NCI-H1930 (cell line): ENCODE results near the gene EVC2.

Source experiments
- DNase-seq, 2 experiments: peaks; one replicate each; lab custom pipeline; 2025; lab: John Stamatoyannopoulos, UW

Gene EVC2

DNA sequence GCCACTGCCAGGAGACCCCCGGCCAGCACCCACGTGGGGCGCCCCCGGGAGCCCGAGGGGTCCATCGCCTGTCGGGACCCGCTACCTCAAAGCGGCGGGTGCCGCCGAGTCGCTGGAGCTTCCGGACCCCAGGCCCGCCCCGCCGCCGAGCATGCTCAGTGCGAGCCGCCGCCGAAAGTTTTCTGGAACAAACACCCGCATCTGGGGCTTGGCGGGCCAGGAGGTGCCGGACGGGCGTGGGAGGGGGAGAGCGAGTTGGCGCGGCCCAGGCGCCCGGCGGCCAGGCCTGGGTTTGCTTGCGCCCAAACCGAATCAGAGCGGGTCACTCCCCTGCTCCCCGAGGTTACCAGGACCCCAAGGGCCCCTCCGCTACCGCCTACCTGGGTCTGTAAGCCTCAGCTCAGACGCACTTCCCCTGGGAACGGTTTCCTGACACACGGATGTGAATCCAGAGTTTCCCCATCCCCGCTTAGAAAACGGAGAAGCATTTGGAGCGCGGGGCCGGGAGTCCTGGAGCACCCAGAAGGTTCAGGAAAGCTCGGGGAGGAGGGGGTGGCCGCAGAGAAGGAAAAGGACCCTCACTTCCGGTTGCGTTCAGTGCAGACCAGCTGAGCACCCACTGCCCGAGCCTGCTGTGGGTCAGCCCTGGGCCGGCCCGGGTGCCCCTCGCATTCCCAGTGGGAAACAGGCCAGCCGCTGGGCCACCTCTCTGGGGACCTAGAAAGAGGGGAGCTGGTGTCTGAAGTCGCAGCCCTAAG lies at the start of gene EVC2:
Gene EVC2 (minus strand): TSS at position 111 of the 758 bp plus-strand sequence. CDS start 46 bp downstream, at position 65.
- DNase-seq = no peak

- DNase-seq = no peak
Measured at GRCh38 chr4:5757954-5758353, 49.6 kb upstream of the EVC2 start.

- no peak for DNase-seq
Measured at GRCh38 chr4:5757536-5757935, 49.2 kb upstream of the EVC2 start.

- DNase-seq = no peak
Measured at GRCh38 chr4:5757091-5757490, 48.7 kb upstream of the EVC2 start.

- DNase-seq = no peak
Measured at GRCh38 chr4:5756271-5756670, 47.9 kb upstream of the EVC2 start.

GRCh38 chr4:5755679-5756078 lies 47.3 kb upstream of the EVC2 start:
- no peak for DNase-seq

DNA sequence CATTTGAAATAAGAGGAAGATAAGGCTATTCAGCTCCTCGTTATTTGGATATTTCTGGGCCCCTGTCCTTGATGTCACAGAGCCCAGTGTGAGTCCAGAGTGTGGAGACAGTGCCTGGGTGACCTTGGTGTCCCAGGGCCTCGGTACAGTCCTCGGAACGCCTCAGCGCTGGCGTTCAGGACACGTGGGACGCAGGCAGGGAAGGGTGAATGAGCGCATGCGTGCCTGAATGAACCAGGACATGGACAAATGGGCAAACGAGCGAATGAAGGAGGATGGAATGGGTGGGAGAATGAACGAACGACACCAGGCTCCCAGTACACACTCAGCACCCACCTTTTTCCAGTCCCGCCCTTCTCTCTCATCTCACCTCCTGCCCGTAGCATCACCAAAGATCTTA lies 46.8 kb upstream of the EVC2 start:
- no peak for DNase-seq

- DNase-seq = no peak
Measured at GRCh38 chr4:5754529-5754881, 46.1 kb upstream of the EVC2 start.

- no peak for DNase-seq
Measured at GRCh38 chr4:5753766-5754528, 45.6 kb upstream of the EVC2 start.

DNA sequence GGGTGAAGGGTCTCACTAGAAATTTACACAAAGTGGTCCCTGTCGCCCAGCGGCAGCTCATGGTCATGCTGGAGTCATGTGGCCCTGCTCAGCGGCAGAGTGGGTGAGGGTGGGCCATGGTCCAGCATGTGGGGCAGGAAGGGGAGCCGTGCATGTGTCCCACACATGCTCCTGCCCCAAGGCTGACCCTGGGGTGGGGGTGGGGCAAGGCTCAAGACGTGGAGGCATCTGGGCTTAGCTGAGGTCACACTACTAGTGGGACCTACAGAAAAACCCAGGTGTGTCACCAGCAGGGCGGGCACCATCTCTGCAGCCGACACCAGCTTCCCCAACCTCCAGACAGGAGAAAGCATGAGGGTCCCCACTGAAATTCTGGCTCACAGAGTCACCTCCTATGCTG lies 45.0 kb upstream of the EVC2 start:
- DNase-seq = no peak

DNA sequence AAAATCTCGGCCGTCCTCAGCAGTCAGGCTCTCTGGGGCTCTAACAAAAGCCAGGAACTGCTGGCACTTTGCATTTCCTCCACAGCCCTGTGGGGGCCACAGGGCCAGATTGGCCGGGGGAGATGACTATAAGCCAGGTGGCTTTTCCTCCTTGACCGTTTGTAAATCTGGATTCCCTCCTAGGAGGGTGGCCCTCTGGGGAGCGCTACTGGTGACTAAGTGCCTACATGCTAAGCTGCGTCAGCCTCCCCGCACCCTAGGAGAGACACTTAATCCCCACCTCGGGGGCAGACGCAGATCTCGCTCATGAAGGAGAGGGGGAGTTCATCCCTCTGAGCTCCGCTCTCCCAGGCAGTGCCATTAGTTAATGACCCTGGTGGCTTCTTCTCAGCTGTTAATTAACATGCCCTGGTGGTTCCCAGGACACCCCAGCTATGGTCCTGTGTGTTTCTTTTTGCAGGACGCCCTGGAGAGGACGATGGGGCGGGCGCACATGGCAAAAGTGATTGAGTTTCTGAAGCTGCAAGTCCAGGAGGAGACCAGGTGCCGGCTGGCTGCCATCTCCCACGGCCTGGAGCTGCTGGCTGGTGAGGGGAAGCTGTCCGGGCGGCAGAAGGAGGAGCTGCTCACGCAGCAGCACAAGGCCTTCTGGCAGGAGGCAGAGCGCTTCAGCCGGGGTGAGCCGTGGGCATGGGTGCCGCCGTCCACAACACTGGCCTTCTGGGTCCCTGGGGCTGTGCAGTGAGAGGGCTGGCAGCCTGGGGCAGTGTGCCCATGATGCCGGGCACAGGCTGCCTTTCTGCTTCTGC lies 44.2 kb upstream of the EVC2 start:
- no peak for DNase-seq

DNA sequence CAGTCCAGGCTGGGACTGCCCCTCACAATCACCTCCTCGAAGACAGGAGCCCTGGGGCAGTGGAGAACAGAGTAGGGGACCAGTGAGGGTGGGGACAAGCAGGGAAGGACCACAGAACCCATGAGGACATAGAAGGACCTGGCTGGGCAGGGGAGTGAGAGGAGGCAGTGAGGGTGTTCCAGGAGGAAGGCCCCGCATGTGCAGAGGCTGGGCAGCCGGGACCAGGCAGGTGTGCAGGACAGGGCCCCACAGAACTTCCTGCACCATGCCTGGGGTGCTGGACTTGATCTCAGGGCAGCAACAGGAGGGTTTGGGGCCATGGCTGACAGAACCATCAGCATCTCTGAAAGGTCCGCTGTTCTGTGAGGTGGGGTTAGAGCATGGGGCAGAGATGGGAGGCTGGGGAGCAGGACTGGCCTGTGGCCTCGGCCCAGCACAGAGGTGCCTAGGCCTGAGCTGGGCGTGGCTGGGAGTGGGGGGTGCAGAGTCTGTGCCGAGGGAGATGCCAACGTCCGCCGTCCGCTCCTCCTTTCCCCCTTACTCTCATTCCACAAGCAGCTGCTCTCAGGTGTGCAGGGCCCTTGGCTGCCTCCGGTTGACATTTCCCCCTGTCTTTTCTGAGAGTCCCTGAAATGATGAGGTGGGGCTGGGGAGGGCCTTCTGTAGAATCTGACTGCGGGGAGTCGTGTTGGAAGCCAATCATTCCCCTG lies 43.5 kb upstream of the EVC2 start:
- no peak for DNase-seq

GRCh38 chr4:5750946-5751665 lies 42.7 kb upstream of the EVC2 start:
- no peak for DNase-seq

- no peak for DNase-seq
Measured at GRCh38 chr4:5750052-5750945, 41.9 kb upstream of the EVC2 start.

GRCh38 chr4:5749568-5749967 lies 41.2 kb upstream of the EVC2 start:
- DNase-seq = no peak

DNA sequence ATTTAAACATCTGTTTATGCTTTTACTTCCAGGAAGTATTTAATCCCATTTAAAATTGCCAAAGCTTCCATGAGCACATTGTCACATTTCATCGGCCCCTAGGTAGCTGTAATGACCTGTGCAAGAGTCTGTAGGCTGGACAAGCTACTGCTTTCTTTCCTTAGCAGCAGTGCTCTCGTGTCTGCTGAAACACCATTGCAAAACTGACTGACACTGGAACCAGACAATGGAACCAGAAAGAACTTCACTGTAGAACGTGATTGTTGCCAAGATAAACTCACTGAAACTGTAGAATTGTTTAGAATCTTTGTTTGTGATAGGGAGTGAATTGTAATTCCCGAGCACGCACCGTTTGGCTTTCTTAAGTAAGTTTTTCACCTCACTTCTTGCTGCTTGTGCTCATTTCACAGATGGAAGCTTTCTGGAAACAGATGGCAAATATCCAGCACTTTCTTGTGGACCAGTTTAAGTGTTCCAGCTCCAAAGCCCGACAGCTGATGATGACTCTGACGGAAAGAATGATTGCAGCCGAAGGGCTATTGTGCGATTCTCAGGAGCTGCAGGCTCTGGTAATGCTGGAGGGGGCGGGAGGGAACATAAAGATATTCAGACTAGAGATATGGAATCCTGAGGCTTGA lies 39.5 kb upstream of the EVC2 start:
- DNase-seq = no peak

- DNase-seq = no peak
Measured at GRCh38 chr4:5746829-5747737, 38.7 kb upstream of the EVC2 start.

- no peak for DNase-seq
Measured at GRCh38 chr4:5746250-5746649, 37.9 kb upstream of the EVC2 start.

DNA sequence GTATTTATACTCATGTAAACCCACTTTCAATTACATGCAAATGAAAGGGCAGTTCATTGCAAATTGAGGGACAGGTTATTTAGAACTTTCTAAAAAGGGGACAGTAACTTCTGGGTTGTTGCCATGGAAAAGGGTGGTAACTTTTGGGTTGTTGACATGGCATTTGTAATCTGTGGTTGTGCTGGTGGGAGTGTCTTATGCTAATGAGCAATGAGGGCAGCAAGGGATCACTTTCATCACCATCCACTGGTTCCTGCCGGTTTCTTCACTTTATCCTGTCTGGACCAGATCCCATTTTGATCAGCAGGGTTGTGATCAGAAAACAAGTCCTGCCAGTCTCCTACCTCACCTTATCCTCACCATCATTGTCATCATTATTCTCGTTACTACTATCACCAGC lies 34.6 kb upstream of the EVC2 start:
- no peak for DNase-seq
